HEK293 (cell line): ENCODE measurements around the gene KDELR1.

ENCODE experiments used
- CTCF ChIA-PET: fragments of 350-600 bp; formaldehyde crosslinking; extraction: SDS; loops from one replicate; lab custom pipeline; 2021; ENCODE audit warnings: antibody characterized with exemption; lab: Yijun Ruan, JAX
- POLR2A ChIA-PET: fragments of 300-600 bp; formaldehyde crosslinking; extraction: SDS; loops from one replicate; lab custom pipeline; 2020; ENCODE audit warnings: antibody characterized with exemption, inconsistent platforms; lab: Yijun Ruan, JAX
- H3K27ac ChIP-seq: fragments of 200-500 bp; sonication (Bioruptor generic); 2 replicates; pipeline ENCODE4 v1.5.1; 2014; ENCODE audit warnings: low read depth, low read length, control low read depth, inconsistent platforms; ENCODE audit errors: extremely low read depth
- H3K36me3 ChIP-seq, 2 experiments: fragments of 200-500 bp in 1 of 2; sonication (Bioruptor generic) in 1 of 2; 1 replicate in 1 of 2; 2 replicates in 1 of 2; pipeline ENCODE4 v1.5.1; 2014 to 2017; ENCODE audit warnings: inconsistent platforms in 2 of 2, low read length in 2 of 2; ENCODE audit not compliant: control insufficient read depth in 2 of 2, insufficient read depth in 1 of 2
- H3K4me1 ChIP-seq: fragments of 200-500 bp; sonication (Bioruptor generic); 2 replicates; pipeline ENCODE4 v1.5.1; 2014; ENCODE audit warnings: mild to moderate bottlenecking, low read length, inconsistent platforms; ENCODE audit not compliant: control insufficient read depth, insufficient read depth
- H3K4me3 ChIP-seq: 2 replicates; pipeline ENCODE4 v1.5.1; 2011; ENCODE audit warnings: low read depth, mild to moderate bottlenecking, control low read depth, low read length, moderate library complexity
- H3K9me3 ChIP-seq: fragments of 200-500 bp; sonication (Bioruptor generic); 2 replicates; pipeline ENCODE4 v1.5.1; 2014; ENCODE audit warnings: low read depth, low read length, inconsistent platforms; ENCODE audit not compliant: control insufficient read depth, insufficient read depth
- FEZF1 ChIP-seq: fragments of 450-650 bp; formaldehyde crosslinking; IDR thresholded peaks from 2 replicates; pipeline ENCODE4 v1.5.1; 2016; ENCODE audit warnings: missing biosample characterization, missing genetic modification characterization
- GLIS1 ChIP-seq: fragments of 450-650 bp; formaldehyde crosslinking; IDR thresholded peaks from 2 replicates; pipeline ENCODE4 v1.5.1; 2016; ENCODE audit warnings: missing biosample characterization, missing genetic modification characterization
- IKZF3 ChIP-seq: fragments of 450-650 bp; IDR thresholded peaks from 2 replicates; pipeline ENCODE4 v1.5.0; 2018; ENCODE audit warnings: missing biosample characterization, mild to moderate bottlenecking, missing genetic modification characterization, moderate library complexity
- INSM2 ChIP-seq: fragments of 450-650 bp; formaldehyde crosslinking; IDR thresholded peaks from 2 replicates; pipeline ENCODE4 v1.5.1; 2016; ENCODE audit warnings: missing biosample characterization, missing genetic modification characterization
- PATZ1 ChIP-seq: fragments of 450-650 bp; formaldehyde crosslinking; IDR thresholded peaks from 2 replicates; pipeline ENCODE4 v1.5.1; 2016; ENCODE audit warnings: missing biosample characterization, missing genetic modification characterization
- PRDM1 ChIP-seq: fragments of 450-650 bp; formaldehyde crosslinking; IDR thresholded peaks from 2 replicates; pipeline ENCODE4; 2016; ENCODE audit warnings: missing biosample characterization, missing genetic modification characterization
- PRDM10 ChIP-seq: fragments of 450-650 bp; formaldehyde crosslinking; IDR thresholded peaks from 2 replicates; pipeline ENCODE4 v1.5.1; 2016; ENCODE audit warnings: missing biosample characterization, missing genetic modification characterization
- SP7 ChIP-seq: fragments of 450-650 bp; formaldehyde crosslinking; IDR thresholded peaks from 2 replicates; pipeline ENCODE4 v1.5.1; 2016; ENCODE audit warnings: missing biosample characterization, missing genetic modification characterization
- ZBTB17 ChIP-seq: fragments of 450-650 bp; formaldehyde crosslinking; IDR thresholded peaks from 2 replicates; pipeline ENCODE4 v1.5.1; 2016; ENCODE audit warnings: missing biosample characterization, missing genetic modification characterization
- ZFHX2 ChIP-seq: fragments of 450-650 bp; formaldehyde crosslinking; conservative IDR thresholded peaks from 2 replicates; pipeline ENCODE4 v1.5.1; 2016; ENCODE audit warnings: missing biosample characterization, missing genetic modification characterization
- ZFP3 ChIP-seq: fragments of 450-650 bp; formaldehyde crosslinking; IDR thresholded peaks from 2 replicates; pipeline ENCODE4 v1.5.1; 2016; ENCODE audit warnings: low read depth, missing biosample characterization, missing genetic modification characterization
- ZNF114 ChIP-seq: fragments of 450-650 bp; formaldehyde crosslinking; IDR thresholded peaks from 2 replicates; pipeline ENCODE4 v1.5.0; 2017; ENCODE audit warnings: missing biosample characterization, missing genetic modification characterization
- ZNF140 ChIP-seq: fragments of 450-650 bp; formaldehyde crosslinking; IDR thresholded peaks from 2 replicates; pipeline ENCODE4 v1.5.1; 2016; ENCODE audit warnings: missing biosample characterization, missing genetic modification characterization
- ZNF223 ChIP-seq: fragments of 450-650 bp; formaldehyde crosslinking; IDR thresholded peaks from 2 replicates; pipeline ENCODE4 v1.5.1; 2016; ENCODE audit warnings: missing biosample characterization, missing genetic modification characterization
- ZNF292 ChIP-seq: fragments of 450-650 bp; formaldehyde crosslinking; IDR thresholded peaks from 2 replicates; pipeline ENCODE4 v1.5.1; 2016; ENCODE audit warnings: low read depth, missing biosample characterization, missing genetic modification characterization, borderline replicate concordance
- ZNF335 ChIP-seq: fragments of 450-650 bp; formaldehyde crosslinking; conservative IDR thresholded peaks from 2 replicates; pipeline ENCODE4 v1.5.1; 2016; ENCODE audit warnings: missing biosample characterization, missing genetic modification characterization
- ZNF398 ChIP-seq: fragments of 450-650 bp; formaldehyde crosslinking; IDR thresholded peaks from 2 replicates; pipeline ENCODE4 v1.5.1; 2017; ENCODE audit warnings: missing biosample characterization, missing genetic modification characterization
- ZNF600 ChIP-seq: fragments of 450-650 bp; formaldehyde crosslinking; IDR thresholded peaks from 2 replicates; pipeline ENCODE4 v1.5.1; 2016; ENCODE audit warnings: missing biosample characterization, missing genetic modification characterization
- ZNF768 ChIP-seq: fragments of 450-650 bp; formaldehyde crosslinking; IDR thresholded peaks from 2 replicates; pipeline ENCODE4 v1.5.1; 2018; ENCODE audit warnings: missing biosample characterization, mild to moderate bottlenecking, missing genetic modification characterization
- ZSCAN16 ChIP-seq: fragments of 450-650 bp; formaldehyde crosslinking; IDR thresholded peaks from 2 replicates; pipeline ENCODE4 v1.5.1; 2016; ENCODE audit warnings: missing biosample characterization, missing genetic modification characterization

Gene KDELR1

GRCh38 chr19:48428670-48429069, 37.3 kb upstream of the KDELR1 start (continued):
- no peak for TF ChIP-seq INSM2
- TF ChIP-seq, all 188 proteins: peak for 0

- ChIA-PET POLR2A (interaction anchor here (1.0 kb wide), 1 partner anchor 93 kb away, joined by 7 read pairs; no protein-coding TSS in a partner anchor), CTCF (no interaction called here)
- Histone ChIP-seq H3K4me3 (no peak overlapping the region; the same call in 1 of the 2 replicates), H3K36me3 (no peaks in the 10 kb centered on the region), H3K9me3 (no peaks in the 10 kb centered on the region), H3K27ac (0 out of 2 replicates have a peak overlapping the region, but pooled peaks have one; percentile 31), H3K4me1 (peaks cover 4% of the 10 kb centered on the region; the same call in 1 of the 2 replicates)
- no peak for TF ChIP-seq INSM2
- TF ChIP-seq ZNF223 (tag by site-specific recombination), result no peak
- 0 out of 2 replicates have a peak, but pooled peaks have one; percentile 18 for TF ChIP-seq SP7 (tag by site-specific recombination)
- TF ChIP-seq FEZF1 (tag by site-specific recombination), result no peak
- peak; percentile 60 for TF ChIP-seq ZNF398
- TF ChIP-seq ZNF335 (tag by site-specific recombination), result peak; percentile 84
- 0 out of 2 replicates have a peak, but pooled peaks have one; percentile 51 for TF ChIP-seq PATZ1 (tag by site-specific recombination)
- peak; percentile 47; the same call in 1 of the 2 replicates for TF ChIP-seq IKZF3 (tag by site-specific recombination)
- TF ChIP-seq PRDM10 (tag by site-specific recombination), result peak; percentile 31; the same call in 1 of the 2 replicates
- peak; percentile 22; the same call in 1 of the 2 replicates for TF ChIP-seq GLIS1 (tag by site-specific recombination)
- TF ChIP-seq ZNF114 (tag by site-specific recombination), result no peak
- peak; percentile 77 for TF ChIP-seq PRDM1 (tag by site-specific recombination)
- peak; percentile 10; the same call in 1 of the 2 replicates for TF ChIP-seq ZFHX2 (tag by site-specific recombination)
- no peak for TF ChIP-seq ZSCAN16 (tag by site-specific recombination)
- TF ChIP-seq ZNF140 (tag by site-specific recombination), result no peak
- TF ChIP-seq ZFP3 (tag by site-specific recombination), result no peak
- 0 out of 2 replicates have a peak, but pooled peaks have one; percentile 18 for TF ChIP-seq ZNF600
- peak; percentile 70 for TF ChIP-seq ZBTB17 (tag by site-specific recombination)
- no peak for TF ChIP-seq ZNF768 (tag by site-specific recombination)
- TF ChIP-seq ZNF292 (tag by site-specific recombination), result no peak
These were observed 33.4 kb upstream of the KDELR1 start for GRCh38 chr19:48424694-48425219.
